Gastrocnemius medialis (tissue), 4 donors: Measurements from ENCODE around the gene PLCB3.

Source experiments
- CTCF ChIP-seq, 5 experiments: fragments of 450-650 bp in 3 of 5; fragments of 200-600 bp in 2 of 5; sonication (generic) in 2 of 5; IDR thresholded peaks in 4 of 5; conservative IDR thresholded peaks in 1 of 5; 1 replicate in 4 of 5; 2 replicates in 1 of 5; pipeline ENCODE4 v1.5.1; 2016 to 2019; ENCODE audit warnings: antibody characterized with exemption in 5 of 5, mild to moderate bottlenecking in 3 of 5, moderate library complexity in 3 of 5
- POLR2A ChIP-seq, 2 donors: fragments of 450-650 bp; IDR thresholded peaks; one replicate each; pipeline ENCODE4 v1.6.1; 2017; ENCODE audit warnings: antibody characterized with exemption in 2 of 2, mild to moderate bottlenecking in 2 of 2, moderate library complexity in 2 of 2

DNA sequence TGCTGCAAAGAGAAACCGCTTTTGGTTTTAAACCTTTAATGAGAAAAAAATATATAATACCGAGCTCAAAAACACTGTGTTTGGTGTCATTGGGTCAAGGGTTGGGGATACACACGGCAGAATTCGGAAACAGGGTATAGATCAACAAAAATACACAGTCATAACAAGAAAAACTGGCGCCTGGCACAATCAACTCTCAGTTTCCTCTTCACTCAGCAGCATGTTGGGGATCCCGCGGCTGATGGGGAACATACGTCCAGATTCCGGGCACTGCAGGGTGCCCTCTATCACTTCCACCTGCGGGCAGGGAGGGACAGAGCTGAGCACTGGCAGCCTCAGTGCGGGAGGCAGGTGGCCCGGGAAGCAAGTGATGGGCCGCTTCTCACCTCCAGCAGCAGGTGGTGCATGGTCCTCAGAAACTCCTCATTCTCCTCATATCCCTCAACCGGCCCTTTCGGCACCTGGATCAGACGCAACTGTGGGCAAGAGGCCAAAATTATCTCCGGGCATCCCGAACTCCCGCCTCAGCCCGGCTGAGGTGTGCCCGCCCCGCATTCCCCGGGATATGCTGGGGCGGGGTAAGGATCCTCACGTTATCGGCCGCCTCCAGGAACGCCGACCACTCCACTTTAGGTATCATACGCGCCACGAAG lies 65.5 kb downstream of the PLCB3 start:
- TF ChIP-seq CTCF (IDR thresholded peaks at IDR 0.05 in 4 of 5, conservative IDR thresholded peaks at IDR 0.05 in 1 of 5): no peak
- TF ChIP-seq POLR2A (IDR thresholded peaks at IDR 0.05): no peak
